Activated CD4-positive, alpha-beta T cell treated with anti-CD3 and anti-CD28 coated beads, Interleukin-2, amount 50 U/mL, for 24 hours (primary cell): ENCODE data around the gene CCNI.

Source experiments
- DNase-seq, 2 donors: peaks; one replicate each; pipeline ENCODE4 v3.0.0-alpha.2; 2020; ENCODE audit warnings: low read depth in 1 of 2, low spot score in 1 of 2

The CCNI gene

GRCh38 chr4:77007358-77008230, 68.2 kb downstream of the CCNI start:
- no peak for DNase-seq

GRCh38 chr4:77006753-77007353, 68.9 kb downstream of the CCNI start:
- DNase-seq = no peak

- no peak for DNase-seq
Measured at GRCh38 chr4:77003400-77003799, 72.4 kb downstream of the CCNI start.

GRCh38 chr4:77002321-77003107, 73.3 kb downstream of the CCNI start:
- no peak for DNase-seq

- no peak for DNase-seq
Measured at GRCh38 chr4:77001907-77002306, 73.9 kb downstream of the CCNI start.

GRCh38 chr4:76998251-76998901, 77.4 kb downstream of the CCNI start:
- DNase-seq = no peak

GRCh38 chr4:76997532-76997931, 78.3 kb downstream of the CCNI start:
- DNase-seq = no peak
